ENCODE data around the gene IRS1.

Gene IRS1

DNA sequence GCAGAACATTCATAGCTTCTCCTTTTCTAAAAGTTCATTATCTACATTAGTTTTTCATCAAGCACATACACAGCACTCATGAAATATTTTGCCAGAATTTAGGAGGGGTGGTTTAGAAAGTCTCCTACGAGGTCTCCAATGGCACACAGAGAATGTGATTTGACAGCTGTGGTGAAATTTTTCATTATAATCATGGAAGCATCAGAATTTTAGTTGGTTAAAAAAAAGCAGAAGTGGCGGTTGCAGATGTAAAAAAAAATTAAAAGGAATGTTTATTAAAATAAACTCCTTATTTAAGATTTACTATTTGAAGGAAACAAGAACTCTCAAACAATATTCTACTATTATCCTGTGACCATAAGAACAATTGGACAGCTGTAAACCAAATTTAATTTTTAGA lies 25.4 kb upstream of the IRS1 start:
- no peak for DNase-seq (ENCODE audit: low spot score)

DNA sequence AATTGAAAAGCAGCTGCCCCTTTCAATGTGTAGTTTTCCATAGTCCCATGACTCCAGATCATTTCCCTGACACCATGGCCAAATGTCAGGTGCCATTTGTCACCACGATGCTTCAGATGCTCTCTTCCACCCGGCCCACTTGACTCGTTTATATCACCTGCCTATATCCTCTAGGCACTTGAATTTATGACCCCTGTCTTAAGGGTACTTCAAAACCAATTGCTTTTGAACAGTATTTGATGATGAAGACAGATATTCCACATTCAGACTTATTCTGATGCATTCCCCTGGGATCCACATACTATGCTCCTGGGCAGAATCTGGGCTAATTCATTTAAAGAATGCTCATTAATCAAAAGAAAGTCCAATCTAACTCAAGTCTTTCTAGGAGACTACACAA lies 19.3 kb upstream of the IRS1 start:
- no peak for DNase-seq (ENCODE audit: low spot score)

GRCh38 chr2:226813148-226813701 lies 13.6 kb upstream of the IRS1 start:
- no peak for DNase-seq (ENCODE audit: low spot score)

GRCh38 chr2:226803410-226803809 lies 3.8 kb upstream of the IRS1 start:
- DNase-seq (ENCODE audit: low spot score): no peak

DNA sequence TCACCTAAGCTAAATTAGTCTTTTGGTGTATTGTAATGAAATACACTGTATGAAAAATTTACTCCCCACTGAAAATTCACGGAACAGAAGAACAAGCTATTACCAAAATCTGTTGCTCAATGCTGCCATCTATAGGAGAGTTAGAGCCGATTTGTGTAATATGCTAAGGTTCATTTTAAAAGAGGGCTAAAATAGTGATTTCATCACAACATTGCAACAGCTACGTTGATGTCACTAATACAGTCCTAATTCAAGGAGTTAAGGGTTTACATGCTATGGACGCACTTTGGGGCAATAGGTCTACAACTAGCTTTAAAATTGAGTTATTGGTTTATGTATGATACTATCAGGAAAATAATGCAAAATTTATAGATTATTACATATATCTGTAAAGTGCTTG lies 3.0 kb upstream of the IRS1 start:
- DNase-seq (ENCODE audit: low spot score): peak; percentile 93

- peak; percentile 97 for DNase-seq (ENCODE audit: low spot score)
Measured at GRCh38 chr2:226800941-226801784, 1.5 kb upstream of the IRS1 start.

DNA sequence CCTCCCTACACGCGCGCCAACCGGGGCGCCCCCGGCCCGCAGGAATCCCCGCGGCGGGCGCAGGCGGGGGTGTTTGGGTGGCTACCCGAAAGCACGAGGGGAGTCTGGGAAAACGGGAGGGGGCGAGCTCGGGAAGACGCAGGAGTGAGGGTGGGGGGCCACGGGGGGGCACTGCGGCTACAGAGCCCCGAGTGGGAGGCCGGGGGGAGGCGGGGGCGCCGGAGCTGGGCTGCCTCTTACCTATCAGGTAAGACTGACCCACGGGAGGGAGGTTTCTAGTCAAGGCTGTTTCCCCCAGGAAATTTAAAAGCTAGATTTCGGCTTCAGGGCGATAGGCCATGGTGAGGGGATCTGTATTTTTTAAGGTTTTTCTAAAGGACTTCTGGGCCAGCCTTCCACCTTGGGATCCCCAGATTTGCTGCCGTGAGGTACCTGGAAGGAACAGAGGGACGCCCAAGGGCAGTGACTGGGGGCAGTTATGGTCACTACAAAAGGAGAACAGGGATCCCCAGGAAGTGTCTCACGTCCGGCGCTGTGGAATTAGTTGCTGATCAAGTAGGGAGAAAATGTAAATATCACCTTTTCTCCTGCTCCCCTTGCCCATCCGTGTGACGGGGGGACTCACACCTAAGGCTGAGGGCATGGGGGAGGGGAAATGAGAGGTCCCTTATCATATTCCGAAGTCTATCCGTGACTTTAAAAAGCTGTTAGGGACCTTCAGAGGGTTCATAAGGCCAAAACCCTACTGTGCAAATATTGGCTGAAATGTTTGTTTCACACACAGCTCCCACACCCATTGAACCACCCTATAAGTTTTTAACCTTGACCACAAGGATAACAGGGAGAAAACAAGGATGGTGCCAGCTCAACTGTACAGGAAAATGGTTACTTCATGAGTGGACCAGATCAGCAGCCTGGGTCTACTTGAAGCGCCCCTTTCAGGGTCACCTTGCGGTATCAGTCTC lies 638 bp upstream of the IRS1 start:
- peak; percentile 56 for DNase-seq (ENCODE audit: low spot score)

GRCh38 chr2:226798422-226799210 lies 1.0 kb downstream of the IRS1 start:
- peak; percentile 77 for DNase-seq (ENCODE audit: low spot score)

DNA sequence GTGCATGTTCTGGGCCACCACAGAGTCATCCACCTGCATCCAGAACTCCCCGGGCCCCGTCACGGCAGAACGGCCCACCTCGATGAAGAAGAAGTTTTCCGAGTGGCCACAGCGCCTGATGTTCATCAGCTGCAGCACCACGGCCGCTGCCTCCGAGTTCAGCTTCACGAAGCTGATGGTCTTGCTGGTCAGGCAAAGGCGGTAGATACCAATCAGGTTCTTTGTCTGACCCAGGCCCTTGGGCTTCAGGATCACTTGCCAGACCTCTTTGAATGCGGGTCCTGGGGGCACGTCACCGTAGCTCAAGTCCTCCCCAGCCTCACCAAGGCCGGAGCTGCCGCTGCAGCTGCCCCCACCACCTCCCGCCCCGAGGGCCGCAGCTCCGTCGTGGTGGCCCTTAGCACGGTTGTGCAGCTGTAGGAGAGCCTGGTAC lies 1.6 kb downstream of the IRS1 start:
- DNase-seq (ENCODE audit: low spot score): no peak

GRCh38 chr2:226797289-226797988 lies 2.2 kb downstream of the IRS1 start:
- DNase-seq (ENCODE audit: low spot score): no peak

DNA sequence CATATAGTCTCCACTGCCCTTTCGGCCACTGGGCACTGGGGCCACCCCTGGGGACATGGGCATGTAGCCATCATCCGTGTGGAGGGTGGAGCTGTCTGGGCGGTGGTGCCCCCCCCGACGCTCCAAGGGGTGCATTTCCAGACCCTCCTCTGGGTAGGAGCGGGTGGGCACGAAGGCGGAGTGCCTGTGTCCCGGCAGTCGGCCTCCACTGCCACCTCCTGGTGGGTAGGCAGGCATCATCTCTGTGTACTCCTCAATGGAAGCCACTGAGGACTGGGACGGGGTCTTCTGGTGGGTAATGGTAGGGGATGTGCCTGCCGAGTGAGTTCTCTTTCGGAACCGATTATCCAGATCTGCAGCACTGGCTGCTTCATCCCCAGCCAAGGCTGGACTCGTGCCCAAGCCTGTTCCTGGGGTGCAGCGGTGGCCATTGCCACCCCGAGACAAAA lies 2.8 kb downstream of the IRS1 start:
- no peak for DNase-seq (ENCODE audit: low spot score)

- no peak for DNase-seq (ENCODE audit: low spot score)
Measured at GRCh38 chr2:226796012-226796839, 3.4 kb downstream of the IRS1 start.

DNA sequence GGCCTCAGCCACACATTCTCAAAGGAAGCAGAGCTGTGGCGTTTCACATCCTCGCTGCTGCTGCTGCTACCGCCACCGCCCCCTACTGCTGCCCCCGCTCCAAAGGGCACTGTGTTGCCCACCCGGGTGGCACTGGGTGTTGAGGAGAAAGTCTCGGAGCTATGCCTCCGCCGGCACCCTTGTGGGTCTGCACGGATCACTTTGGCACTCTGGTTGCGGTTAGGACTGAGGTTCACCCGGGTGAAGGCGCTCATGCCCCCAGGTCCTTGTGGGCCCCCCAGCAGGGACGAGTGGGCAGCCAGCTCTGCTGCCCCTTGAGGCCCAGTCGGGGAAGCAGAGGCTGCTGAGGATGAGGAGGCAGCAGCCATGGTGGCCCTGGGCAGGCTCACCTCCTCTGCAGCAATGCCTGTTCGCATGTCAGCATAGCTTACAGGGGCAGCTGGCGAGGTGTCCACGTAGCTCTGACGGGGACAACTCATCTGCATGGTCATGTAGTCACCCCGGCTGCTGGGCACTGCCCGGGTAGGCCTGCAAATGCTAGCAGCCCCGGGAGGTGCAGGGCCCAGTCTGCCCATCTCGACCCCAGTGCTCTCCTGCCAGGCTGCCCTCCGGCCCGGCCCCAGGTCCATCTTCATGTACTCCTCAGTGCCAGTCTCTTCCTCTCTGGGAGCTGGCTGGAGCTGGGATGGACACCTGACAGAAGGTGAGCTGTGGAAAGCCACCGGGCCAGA lies 4.2 kb downstream of the IRS1 start:
- DNase-seq (ENCODE audit: low spot score): peak; percentile 19

DNA sequence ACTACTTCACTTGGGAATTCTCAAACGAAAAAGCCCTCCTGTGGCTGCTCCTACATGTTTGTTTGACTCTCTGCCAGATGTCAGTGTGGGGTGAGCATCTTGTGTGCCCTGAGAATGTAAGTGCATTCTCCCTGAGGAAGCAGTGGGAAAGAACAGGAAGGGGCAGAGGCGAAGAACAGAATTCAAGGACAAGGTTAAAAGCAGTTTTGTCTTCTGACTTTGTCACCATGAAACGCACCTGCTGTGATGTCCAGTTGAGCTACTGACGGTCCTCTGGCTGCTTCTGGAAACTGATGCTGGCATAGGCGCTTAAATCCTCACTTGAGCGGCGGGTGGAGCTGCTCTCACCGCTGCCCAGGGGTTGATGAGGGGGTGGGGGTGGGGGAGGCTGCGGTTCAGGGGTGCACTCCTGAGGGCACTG lies 4.9 kb downstream of the IRS1 start:
- peak; percentile 63 for DNase-seq (ENCODE audit: low spot score)

- DNase-seq (ENCODE audit: low spot score): no peak
Measured at GRCh38 chr2:226794196-226794661, 5.4 kb downstream of the IRS1 start.

DNA sequence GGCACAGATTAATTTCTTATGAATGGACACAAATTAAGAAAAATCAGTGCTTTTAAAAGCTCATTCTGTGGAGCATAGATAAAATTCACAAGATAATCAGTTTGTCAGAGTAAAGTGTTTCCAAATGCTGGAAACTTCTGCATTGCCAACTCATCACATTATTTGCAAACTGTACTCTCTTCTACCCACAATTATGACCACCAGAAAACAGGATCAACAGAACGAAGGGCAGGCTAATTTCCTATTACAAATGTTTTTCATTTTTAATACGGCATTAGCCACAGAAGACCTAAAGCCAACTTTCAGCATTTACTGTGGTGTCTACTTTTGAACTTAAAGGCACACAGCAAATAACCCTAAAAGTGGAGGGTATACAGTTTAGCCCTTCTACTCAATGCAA lies 6.0 kb downstream of the IRS1 start:
- peak; percentile 33 for DNase-seq (ENCODE audit: low spot score)

GRCh38 chr2:226792155-226792881 lies 7.3 kb downstream of the IRS1 start:
- DNase-seq (ENCODE audit: low spot score): peak; percentile 60

- peak; percentile 84 for DNase-seq (ENCODE audit: low spot score)
Measured at GRCh38 chr2:226791487-226792081, 8.0 kb downstream of the IRS1 start.

Data from cerebellar cortex (tissue), 1 donor.